ENCODE measurements around the gene LNX2.
A peak's percentile ranks its signal among the peaks of the same experiment; 100 is the strongest.
"Not testable (repeated sequence)": the region's sequence is repeated elsewhere in the genome, so short reads cannot be mapped to it uniquely, and the experiment has no call there.

LNX2 gene

GRCh38 chr13:27636589-27637288 is 16.4 kb upstream of the LNX2 start:
- DNase-seq (ENCODE audit: low spot score): no peak

- DNase-seq (ENCODE audit: low spot score): no peak
Measured at GRCh38 chr13:27635266-27635665, 14.9 kb upstream of the LNX2 start.

GRCh38 chr13:27634791-27635190 is 14.5 kb upstream of the LNX2 start:
- DNase-seq (ENCODE audit: low spot score): no peak

- no peak for DNase-seq (ENCODE audit: low spot score)
Measured at GRCh38 chr13:27634231-27634630, 13.9 kb upstream of the LNX2 start.

- DNase-seq (ENCODE audit: low spot score): no peak
Measured at GRCh38 chr13:27632648-27633047, 12.3 kb upstream of the LNX2 start.

- no peak for DNase-seq (ENCODE audit: low spot score)
Measured at GRCh38 chr13:27632214-27632613, 11.9 kb upstream of the LNX2 start.

- no peak for DNase-seq (ENCODE audit: low spot score)
Measured at GRCh38 chr13:27631665-27632064, 11.3 kb upstream of the LNX2 start.

GRCh38 chr13:27631156-27631555 is 10.8 kb upstream of the LNX2 start:
- no peak for DNase-seq (ENCODE audit: low spot score)

GRCh38 chr13:27628766-27629165 is 8.4 kb upstream of the LNX2 start:
- not testable (repeated sequence) for DNase-seq (ENCODE audit: low spot score)

- DNase-seq (ENCODE audit: low spot score): no peak
Measured at GRCh38 chr13:27628081-27628480, 7.8 kb upstream of the LNX2 start.

GRCh38 chr13:27627380-27627779 is 7.1 kb upstream of the LNX2 start:
- DNase-seq (ENCODE audit: low spot score): no peak

- DNase-seq (ENCODE audit: low spot score): no peak
Measured at GRCh38 chr13:27625839-27626238, 5.5 kb upstream of the LNX2 start.

- DNase-seq (ENCODE audit: low spot score): no peak
Measured at GRCh38 chr13:27624071-27624470, 3.7 kb upstream of the LNX2 start.

- DNase-seq (ENCODE audit: low spot score): no peak
Measured at GRCh38 chr13:27622881-27623280, 2.6 kb upstream of the LNX2 start.

GRCh38 chr13:27622102-27622820 is 1.9 kb upstream of the LNX2 start:
- no peak for DNase-seq (ENCODE audit: low spot score)

GRCh38 chr13:27621366-27622101 is 1.2 kb upstream of the LNX2 start, which contains the start of gene POLR1D:
Gene POLR1D, plus strand, starts transcription at chr13:27621892. Its CDS starts 92 bp downstream, at chr13:27621984.
- DNase-seq (ENCODE audit: low spot score): peak; percentile 90

GRCh38 chr13:27621116-27621365 is 712 bp upstream of the LNX2 start:
- DNase-seq (ENCODE audit: low spot score): no peak

GRCh38 chr13:27619728-27620376 is 477 bp downstream of the LNX2 start:
- DNase-seq (ENCODE audit: low spot score): peak; percentile 59

GRCh38 chr13:27619093-27619727 is 1.1 kb downstream of the LNX2 start:
- DNase-seq (ENCODE audit: low spot score): peak; percentile 31

- no peak for DNase-seq (ENCODE audit: low spot score)
Measured at GRCh38 chr13:27617881-27618321, 2.4 kb downstream of the LNX2 start.

GRCh38 chr13:27613628-27614027 is 6.7 kb downstream of the LNX2 start:
- DNase-seq (ENCODE audit: low spot score): no peak

- no peak for DNase-seq (ENCODE audit: low spot score)
Measured at GRCh38 chr13:27607125-27607524, 13.2 kb downstream of the LNX2 start.

All from NAMALWA (cell line).